ENCODE measurements around the gene C11orf97.
"Not testable (repeated sequence)": the region's sequence is repeated elsewhere in the genome, so short reads cannot be mapped to it uniquely, and the experiment has no call there.

C11orf97 gene

GRCh38 chr11:94525546-94526324 lies 13.5 kb downstream of the C11orf97 start:
- DNase-seq, result no peak

- no peak for DNase-seq
Observed at GRCh38 chr11:94526645-94527438, 14.6 kb downstream of the C11orf97 start.

DNA sequence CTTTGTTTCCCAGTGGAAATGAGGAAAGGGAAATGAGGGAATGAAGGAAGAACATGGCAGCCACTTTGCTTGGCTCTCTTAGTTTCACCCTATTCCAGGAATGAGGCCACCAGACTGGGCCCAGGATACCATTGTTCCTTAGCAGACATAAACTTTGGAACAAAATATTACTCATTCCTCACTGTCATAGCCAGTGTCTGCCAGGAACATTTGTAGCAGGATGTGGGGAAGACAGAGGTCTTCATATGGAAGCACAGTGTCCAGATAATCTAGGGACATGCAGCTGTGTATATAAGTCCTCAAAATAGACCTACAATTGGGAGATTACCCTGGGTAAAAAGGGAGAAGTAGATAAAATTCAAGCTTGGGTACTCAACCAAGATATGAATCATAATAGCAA lies 16.3 kb downstream of the C11orf97 start:
- DNase-seq, result no peak

- no peak for DNase-seq
Observed at GRCh38 chr11:94532211-94532610, 19.9 kb downstream of the C11orf97 start.

DNA sequence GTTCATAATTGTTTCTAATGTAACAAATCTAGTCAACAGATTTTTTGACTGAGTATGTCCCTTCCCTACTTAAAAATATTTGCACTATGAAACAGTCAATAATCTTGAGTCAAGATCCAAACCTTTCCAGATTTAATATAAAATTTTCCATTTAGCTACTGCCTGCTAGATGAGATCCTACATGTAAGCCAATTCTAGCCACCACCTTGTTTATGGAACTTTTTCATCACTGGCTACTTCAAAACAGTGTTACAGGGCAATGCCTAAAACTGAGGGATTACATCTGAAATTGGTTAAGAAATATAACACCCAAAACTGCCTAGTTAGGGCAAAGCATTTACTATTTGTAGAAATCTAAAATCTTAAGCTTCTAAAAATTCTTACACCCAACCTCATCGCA lies 20.9 kb downstream of the C11orf97 start:
- DNase-seq, result no peak

DNA sequence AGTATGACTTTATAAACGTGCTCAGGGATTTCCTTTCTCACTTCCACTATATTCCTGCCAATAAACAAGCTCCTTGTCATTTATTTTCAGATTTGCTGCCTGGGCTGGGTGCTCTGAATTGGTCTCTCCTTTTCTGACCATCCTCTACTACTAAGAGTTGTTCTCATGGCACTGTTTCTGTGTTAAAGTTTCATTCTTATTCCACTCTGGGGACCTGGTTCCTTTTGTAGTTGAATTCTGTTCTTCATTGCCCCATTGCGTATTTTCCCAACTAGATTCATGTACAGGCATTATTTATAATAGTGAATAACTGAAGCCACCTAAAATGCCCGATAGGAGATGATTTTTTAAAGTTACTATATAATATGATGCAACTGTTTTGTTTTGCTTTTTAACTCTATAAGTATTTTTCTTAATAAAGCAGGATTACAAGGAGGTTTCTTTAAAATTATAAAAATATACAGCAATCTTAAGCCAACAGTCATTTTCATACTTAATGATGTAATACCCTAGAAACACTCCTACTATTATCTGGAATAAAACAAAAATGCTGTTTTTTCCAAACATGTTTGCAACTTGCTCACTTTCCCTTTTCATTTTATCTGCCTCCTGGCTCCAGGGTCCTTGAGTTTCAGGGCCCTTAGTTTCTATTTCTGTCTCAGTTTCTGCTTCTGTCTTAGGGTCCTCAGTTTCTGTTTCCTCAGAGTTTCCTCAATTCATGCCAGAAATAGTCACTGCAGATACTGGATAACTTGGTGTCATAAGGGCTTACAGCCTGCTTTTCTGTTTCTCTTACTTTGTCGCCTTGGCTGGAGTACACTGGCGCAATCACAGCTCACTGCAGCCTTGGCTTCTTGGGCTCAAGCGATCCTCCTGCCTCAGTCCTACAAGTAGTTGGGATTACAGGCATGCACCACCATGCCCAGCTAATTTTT lies 21.7 kb downstream of the C11orf97 start:
- no peak for DNase-seq

DNA sequence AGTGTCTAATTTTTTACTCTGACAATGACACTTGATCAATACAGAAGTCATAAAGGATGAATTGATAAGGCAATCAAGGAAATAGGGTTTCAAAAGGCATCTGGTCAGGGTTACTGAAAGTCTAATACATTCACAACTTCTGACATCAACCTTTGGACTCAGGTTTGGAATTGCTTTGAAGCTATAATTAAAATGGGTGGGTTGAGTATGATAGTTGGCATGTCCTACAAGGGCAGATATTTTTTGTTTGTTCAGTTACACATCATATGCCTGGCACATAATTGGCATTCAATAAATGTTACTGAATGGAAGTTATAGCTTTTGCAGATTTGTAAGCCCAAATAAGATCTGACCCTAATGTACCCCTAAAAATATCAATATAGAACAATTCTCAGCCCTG lies 24.1 kb downstream of the C11orf97 start:
- DNase-seq, result no peak

- DNase-seq, result no peak
Observed at GRCh38 chr11:94537031-94537600, 24.9 kb downstream of the C11orf97 start.

GRCh38 chr11:94539420-94539819 lies 27.2 kb downstream of the C11orf97 start:
- no peak for DNase-seq

DNA sequence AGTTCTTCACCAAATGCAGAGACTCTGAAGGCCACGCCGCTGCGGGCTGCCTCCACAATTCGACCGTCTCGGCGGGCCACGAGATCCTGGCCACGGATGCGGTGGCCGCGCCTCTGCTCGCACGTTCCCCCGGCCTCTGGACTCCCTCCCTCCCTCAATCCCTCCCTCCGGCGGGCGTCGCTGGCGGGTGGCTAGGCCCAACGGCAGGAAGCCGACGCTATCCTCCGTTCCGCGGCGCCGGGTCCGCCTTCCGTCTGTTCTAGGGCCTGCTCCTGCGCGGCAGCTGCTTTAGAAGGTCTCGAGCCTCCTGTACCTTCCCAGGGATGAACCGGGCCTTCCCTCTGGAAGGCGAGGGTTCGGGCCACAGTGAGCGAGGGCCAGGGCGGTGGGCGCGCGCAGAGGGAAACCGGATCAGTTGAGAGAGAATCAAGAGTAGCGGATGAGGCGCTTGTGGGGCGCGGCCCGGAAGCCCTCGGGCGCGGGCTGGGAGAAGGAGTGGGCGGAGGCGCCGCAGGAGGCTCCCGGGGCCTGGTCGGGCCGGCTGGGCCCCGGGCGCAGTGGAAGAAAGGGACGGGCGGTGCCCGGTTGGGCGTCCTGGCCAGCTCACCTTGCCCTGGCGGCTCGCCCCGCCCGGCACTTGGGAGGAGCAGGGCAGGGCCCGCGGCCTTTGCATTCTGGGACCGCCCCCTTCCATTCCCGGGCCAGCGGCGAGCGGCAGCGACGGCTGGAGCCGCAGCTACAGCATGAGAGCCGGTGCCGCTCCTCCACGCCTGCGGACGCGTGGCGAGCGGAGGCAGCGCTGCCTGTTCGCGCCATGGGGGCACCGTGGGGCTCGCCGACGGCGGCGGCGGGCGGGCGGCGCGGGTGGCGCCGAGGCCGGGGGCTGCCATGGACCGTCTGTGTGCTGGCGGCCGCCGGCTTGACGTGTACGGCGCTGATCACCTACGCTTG lies 31.7 kb downstream of the C11orf97 start, which contains the start of gene FUT4:
FUT4 (plus strand) TSS at position 227 of the 951 bp plus-strand sequence; CDS start at position 440, 213 bp downstream.
- DNase-seq, result peak; percentile 66

- DNase-seq, result no peak
Observed at GRCh38 chr11:94544646-94545263, 32.5 kb downstream of the C11orf97 start.

DNA sequence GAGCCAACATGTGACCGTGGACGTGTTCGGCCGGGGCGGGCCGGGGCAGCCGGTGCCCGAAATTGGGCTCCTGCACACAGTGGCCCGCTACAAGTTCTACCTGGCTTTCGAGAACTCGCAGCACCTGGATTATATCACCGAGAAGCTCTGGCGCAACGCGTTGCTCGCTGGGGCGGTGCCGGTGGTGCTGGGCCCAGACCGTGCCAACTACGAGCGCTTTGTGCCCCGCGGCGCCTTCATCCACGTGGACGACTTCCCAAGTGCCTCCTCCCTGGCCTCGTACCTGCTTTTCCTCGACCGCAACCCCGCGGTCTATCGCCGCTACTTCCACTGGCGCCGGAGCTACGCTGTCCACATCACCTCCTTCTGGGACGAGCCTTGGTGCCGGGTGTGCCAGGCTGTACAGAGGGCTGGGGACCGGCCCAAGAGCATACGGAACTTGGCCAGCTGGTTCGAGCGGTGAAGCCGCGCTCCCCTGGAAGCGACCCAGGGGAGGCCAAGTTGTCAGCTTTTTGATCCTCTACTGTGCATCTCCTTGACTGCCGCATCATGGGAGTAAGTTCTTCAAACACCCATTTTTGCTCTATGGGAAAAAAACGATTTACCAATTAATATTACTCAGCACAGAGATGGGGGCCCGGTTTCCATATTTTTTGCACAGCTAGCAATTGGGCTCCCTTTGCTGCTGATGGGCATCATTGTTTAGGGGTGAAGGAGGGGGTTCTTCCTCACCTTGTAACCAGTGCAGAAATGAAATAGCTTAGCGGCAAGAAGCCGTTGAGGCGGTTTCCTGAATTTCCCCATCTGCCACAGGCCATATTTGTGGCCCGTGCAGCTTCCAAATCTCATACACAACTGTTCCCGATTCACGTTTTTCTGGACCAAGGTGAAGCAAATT lies 33.3 kb downstream of the C11orf97 start:
- DNase-seq, result no peak

- no peak for DNase-seq
Observed at GRCh38 chr11:94546162-94546470, 33.9 kb downstream of the C11orf97 start.

DNA sequence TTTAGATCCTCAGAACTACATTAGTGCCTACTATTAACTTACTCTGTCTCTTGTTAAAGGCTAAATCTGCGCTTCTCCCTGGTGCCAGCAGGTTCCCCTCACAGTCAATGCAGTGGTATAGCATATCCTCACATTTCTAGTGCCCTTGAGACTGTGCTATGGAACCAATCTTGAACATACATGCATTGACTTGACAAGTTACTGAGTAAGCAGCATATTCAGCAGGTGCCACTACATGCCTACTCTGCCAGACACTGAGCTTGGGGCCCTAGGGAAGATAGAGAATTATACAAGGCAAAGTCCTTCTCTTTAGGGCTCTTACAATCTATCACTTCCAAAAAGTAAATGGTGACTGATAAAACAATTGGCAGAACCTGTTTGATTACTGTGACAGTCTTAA lies 34.6 kb downstream of the C11orf97 start:
- DNase-seq, result no peak

- DNase-seq, result no peak
Observed at GRCh38 chr11:94549146-94549545, 36.9 kb downstream of the C11orf97 start.

DNA sequence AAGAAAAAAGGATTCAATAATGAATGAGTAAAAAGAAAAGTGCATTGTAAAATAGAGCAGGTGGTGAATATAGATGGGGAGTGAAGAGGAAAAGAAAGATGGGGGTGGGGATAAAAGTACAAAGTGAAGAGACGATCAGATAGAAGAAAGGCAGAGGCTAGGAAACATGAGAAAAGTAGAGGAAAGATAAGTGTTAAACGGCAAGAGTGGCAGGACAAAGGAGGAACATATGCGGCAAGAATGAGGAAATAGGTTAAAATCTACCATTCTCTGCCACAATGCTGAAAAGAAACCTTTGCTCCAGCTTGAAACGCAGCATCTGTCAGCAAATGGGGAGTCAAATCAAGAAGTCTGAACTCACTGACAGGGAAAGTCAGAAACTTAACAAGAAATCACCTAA lies 38.3 kb downstream of the C11orf97 start:
- no peak for DNase-seq

- DNase-seq, result no peak
Observed at GRCh38 chr11:94553938-94554337, 41.7 kb downstream of the C11orf97 start.

- DNase-seq, result not testable (repeated sequence)
Observed at GRCh38 chr11:94555752-94556329, 43.6 kb downstream of the C11orf97 start.

- DNase-seq, result no peak
Observed at GRCh38 chr11:94557421-94557820, 45.2 kb downstream of the C11orf97 start.

DNA sequence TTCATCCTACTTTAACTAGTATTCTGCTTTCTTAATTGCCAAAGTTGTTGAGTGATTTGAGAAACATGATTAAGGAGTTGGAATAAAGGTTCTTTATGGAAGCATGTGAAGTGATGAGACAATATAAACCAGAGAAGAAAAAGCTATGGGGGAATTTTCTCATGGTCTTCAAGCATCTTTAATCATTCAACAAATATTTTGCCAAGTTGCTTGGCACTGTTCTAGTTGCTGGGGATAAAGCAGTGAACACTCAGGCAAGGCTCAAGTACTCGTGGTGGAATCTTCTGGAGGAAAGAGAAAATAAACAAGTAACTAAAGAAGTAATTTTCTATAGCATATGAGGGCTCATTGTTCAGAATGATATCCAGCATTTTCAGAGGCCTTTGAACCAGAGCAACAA lies 45.7 kb downstream of the C11orf97 start:
- DNase-seq, result no peak

Measured in stimulated activated naive CD4-positive, alpha-beta T cell treated with Interleukin-2 at 50 U/mL for 16 hours (primary cell).